DMS 273 treated with DMSO at 0.1 percent for 48 hours (cell line): Measurements from ENCODE around the gene SMARCC2.
"Not testable (repeated sequence)": the region's sequence is repeated elsewhere in the genome, so short reads cannot be mapped to it uniquely, and the experiment has no call there.

Experiments used
- DNase-seq: peaks from one replicate; lab custom pipeline; 2025; lab: John Stamatoyannopoulos, UW

SMARCC2 gene

GRCh38 chr12:56208006-56208405, 18.7 kb upstream of the SMARCC2 start:
- DNase-seq, result no peak

GRCh38 chr12:56206452-56207166, 17.3 kb upstream of the SMARCC2 start:
- no peak for DNase-seq

- no peak for DNase-seq
These were observed 16.2 kb upstream of the SMARCC2 start for GRCh38 chr12:56205445-56205844.

DNA sequence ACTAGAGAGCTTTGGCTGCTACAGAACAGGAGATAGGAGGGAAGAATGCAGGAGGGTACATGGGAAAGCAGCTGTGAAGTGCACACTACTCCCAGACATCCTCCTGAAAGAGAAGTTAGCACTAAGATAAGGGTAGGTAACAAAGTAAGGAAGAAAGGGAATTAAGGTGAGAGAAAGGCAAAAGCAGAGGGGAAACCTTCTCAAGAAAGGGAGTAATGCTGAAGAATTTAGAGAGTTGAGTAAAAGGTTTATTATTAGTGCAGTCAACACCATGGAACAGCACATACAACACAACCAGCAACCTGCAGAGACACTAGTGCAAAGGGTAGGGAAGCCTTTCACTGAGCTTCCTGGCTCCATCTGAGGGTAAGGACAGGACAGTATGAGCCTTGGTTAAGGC, 15.0 kb upstream of the SMARCC2 start:
- DNase-seq, result no peak

- DNase-seq, result no peak
These were observed 13.6 kb upstream of the SMARCC2 start for GRCh38 chr12:56202838-56203237.

GRCh38 chr12:56202366-56202765, 13.1 kb upstream of the SMARCC2 start:
- DNase-seq, result no peak

DNA sequence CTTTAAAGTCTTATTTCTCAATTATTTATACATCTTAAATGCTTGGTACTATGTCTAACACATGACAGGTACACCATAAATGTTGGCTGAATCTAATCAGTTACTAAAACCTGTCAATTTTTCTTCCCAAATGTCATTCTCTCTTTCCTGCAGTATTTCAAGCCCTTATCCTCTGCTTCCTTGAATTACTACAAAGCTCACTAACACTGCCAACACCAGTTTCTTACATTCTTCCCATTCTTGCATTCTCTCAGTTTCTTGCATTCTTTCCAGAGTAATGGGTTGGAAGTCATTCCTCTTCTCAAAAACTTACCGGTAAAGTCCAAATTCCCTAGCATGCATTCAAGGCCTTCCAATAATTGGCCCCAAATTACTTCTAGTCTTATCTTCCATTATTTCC, 9.6 kb upstream of the SMARCC2 start:
- DNase-seq, result no peak

DNA sequence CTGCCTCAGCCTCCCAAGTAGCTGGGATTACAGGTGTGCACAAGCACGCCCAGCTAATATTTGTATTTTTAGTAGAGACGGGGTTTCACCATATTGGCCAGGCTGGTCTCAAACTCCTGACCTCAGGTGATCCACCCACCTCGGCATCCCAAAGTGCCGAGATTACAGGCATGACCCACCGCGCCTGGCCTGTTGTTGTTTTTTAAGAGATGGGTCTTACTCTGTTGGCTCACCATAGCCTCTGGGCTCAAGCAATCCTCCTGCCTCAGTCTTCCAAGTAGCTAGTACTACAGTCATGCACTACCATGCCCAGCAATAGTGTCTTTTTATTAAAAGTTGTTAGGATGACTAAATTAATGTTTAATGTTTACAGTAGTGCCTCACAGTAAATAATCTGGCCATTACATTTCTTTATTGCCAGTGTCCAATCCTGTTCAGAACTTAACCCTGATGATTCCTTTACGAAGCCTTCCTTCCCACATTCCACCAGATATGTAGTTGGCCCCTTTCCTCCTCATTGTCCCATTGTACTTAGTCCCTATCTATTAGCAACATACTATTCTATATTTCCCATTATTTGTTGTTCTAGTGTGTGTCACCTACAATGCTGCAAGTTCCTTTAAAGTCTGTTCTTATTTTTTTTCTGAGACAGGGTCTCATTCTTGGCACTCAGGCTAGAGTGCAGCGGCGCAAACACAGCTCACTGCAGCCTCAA, 8.8 kb upstream of the SMARCC2 start:
- no peak for DNase-seq

DNA sequence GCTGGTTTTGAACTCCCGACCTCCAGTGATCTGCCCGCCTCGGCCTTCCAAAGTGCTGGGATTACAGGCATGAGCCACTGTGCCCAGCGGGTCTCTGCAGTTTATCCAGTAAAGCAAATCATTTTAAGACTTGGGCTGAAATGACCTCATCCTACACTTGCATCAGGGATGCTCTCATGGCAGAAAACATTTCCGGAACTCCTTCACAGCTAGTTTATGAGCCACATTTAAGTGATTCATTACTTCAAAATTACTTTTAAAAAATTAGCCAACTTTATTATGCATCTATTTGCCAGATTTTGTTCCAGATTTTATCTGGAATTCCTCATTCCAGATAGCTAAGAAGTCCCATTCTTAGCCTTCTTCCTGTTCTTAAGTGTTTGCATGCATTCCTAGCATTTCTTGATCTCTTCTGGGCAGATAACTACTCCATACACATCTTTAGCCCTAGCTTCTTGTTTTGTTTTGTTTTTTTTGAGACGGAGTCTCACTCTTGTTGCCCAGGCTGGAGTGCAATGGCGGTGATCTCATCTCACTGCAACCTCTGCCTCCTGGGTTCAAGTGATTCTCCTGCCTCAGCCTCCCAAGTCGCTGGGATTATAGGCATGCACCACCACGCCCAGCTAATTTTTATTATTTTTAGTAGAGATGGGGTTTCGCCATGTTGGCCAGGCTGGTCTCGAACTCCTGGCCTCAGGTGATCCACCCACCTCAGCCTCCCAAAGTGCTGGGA, 7.7 kb upstream of the SMARCC2 start:
- DNase-seq, result not testable (repeated sequence)

DNA sequence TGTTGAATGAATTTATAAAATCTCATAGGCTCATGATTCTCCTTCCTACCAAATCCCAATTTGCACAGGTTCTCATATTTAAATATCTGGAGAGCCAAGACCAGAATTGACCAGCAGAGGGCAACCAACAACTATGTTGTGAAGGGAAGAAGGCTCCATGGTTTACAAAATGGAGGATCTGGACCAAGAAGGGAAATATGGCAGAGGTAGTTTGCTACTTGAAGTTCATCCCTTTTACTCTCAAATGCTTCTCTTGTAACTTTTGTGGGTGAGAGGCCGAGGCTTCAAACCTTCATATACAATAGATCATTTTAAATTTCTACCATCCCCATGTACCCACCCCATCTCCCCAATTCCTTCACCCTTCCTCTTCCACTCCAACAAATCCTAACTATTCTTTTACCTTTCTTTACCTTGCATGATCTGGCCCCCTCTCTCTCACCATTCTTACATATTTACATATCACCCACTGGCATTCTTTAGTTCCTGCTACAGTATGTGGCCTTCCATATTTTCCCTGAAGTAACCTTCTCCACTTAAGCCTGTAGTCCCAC, 3.8 kb upstream of the SMARCC2 start:
- peak; percentile 62 for DNase-seq

DNA sequence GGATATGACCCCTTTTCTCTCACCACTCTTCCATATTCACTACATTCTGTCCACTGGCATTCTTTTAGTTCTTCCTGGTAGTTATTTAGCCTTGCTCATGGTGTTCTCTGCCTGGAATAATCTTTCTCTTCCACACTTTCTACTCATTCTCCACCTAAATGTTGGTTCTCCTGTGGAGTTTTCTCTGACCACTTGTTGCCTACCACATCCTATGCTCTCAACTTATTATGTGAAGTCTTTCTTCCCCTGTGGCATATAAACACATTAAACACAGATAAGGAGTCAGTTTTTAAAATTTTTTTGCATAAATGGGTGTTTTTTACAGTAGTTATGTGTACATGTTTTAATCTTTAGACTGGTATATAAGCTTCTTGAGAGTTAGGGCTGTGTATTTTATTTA, 3.3 kb upstream of the SMARCC2 start:
- no peak for DNase-seq

DNA sequence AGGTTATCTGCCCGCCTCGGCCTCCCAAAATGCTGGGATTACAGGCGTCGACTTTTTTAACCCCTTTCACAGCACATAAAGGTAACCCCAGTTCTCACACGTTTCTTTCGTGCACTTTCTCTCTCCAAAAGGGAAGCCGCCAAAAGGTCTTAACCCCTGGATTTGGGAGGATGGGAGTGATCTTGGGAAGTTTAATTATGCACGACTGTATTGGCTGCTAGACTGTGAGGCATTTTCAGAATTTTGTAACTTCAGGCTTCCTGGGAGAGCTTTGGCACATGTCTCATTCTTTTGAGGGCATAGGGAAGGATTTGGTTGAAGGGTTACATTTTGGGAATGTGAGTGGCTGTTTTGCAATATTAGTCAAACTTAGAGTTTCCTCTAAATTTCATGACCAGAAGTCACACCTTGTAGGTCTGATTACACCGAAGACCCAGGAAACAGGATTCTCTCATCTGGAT, 1.4 kb upstream of the SMARCC2 start:
- no peak for DNase-seq

DNA sequence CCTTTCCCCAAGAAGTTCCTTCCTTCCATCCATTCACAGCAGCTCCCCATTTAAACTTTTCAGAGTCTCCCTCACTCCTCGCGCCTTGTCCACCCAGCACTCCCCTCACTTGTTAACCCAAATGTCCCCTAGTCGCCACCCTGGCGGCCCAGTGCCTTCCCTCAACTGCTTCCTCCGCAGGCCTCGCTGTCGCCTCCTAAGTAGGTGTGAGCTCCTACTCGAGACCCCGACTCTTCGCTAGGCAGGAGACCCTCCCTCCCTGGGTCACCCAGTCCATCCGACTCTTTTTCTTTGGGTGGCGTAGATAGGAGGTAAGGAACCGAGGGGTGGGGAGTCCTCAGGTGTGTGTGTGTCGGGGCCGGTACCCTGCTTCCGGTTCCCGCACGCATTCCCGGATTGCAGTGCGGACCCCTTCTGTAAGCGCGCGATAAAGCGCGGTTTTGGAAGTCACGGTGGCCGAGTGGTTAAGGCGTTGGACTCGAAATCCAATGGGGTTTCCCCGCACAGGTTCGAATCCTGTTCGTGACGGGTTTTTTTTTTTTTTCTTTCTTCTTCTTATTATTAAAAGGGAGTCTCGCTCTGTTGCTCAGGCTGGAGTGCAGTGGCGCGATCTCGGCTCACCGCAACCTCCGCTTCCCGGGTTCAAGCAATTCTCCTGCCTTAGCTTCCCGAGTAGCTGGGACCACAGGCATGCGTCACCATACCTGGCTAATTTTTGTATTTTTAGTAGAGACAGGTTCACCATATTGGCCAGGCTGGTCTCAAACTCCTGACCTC, 823 bp upstream of the SMARCC2 start:
- peak; percentile 58 for DNase-seq

DNA sequence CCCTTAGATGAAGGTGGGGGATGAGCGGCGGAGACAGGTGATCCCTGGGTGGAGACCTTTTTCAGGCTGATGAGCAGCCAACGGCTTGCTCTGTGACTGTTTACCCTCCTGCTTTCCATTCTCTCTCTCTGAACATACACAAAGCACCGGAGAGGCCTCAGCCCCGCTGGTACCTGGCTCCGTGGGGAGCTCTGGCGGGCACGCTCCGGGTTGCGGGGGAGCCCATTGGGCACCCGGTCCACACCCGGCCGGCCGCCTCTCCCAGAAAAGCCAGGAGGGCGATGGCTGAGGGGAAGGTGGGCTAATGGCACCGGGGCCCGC, 545 bp downstream of the SMARCC2 start:
- no peak for DNase-seq

- no peak for DNase-seq
These were observed 1.0 kb downstream of the SMARCC2 start for GRCh38 chr12:56188131-56188777.

DNA sequence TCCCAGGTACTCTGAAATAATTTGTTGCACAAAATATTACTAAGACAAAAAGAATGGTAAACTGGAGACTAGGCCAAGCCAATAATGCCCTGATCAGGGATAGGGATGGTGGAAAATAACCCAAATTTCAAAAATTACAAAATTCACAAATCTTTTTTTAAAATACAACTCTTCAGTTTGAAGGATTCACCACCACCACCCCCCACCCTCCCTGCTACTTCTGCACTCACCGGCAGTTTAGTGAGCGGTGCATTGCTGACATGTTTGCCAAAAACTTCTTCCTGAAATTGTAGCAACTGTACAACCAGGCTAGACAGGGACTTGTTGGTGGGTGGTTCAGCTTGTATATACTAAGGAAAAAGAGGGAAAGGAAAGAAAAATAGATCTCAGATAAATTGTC, 2.3 kb downstream of the SMARCC2 start:
- no peak for DNase-seq

DNA sequence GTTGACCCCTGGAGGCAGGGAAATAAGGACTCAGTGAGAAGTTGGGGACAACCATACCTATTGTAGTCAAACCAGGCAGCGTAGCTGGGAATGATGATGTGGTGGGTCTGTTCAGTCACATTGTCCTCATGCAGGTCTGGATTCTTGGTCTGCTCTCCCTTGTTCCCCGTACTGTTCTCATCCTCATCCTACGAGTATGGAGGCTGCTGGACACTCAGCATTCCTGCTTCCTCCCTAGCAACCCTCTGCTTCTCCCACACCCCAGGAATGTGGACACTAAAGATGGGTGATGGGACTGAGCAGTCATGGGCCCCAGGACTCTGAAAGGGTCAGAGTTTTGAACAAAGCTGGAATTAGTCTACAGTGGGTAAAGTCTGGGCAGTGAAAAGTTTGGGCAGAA, 10.9 kb downstream of the SMARCC2 start:
- DNase-seq, result no peak

- DNase-seq, result no peak
These were observed 16.4 kb downstream of the SMARCC2 start for GRCh38 chr12:56172839-56173238.

DNA sequence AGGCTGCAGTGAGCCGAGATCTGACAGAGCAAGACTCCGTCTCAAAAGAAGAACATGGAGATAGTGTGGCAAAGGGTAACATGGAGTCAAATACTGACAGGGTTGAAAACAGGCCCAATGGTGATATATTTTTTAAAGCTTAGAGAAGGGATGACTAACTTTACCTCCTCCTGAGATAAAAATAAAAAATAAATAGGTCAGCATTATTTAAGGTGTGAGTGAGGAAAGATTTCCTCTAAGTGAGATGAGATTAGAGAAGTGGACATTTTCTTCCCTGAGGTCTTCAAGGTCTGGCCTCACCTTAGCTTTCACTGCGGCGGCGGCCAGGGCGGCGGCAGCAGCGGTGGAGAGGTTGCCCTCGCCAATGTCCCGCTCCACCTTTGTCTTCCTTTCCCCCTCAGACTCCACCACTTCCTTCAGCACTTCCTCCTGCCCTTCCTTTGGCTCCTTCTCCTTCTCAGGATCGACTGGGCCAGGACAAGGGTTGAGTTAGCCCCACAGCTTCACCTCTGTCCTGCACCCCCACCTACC, 20.0 kb downstream of the SMARCC2 start:
- DNase-seq, result no peak

DNA sequence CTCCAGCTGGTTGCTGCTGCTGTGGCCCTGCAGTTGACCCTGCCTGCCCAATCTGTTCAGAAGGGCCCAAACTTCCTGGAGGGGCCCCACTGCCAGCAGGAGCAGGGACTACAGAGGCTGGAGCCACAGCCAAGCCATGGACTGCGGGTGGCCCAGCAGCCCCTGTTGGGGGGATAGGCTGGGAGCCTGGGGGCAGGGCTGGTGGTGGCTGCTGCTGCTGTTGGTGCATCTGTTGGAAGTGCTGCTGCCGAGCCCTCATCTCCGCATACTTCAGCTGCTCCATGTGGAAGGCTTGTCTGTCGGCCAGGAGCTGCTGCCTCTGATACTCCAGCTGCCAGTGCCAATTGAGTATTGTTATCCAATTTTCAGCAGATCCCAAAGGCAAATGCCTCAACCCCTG, 23.9 kb downstream of the SMARCC2 start:
- no peak for DNase-seq

GRCh38 chr12:56164345-56164729, 24.9 kb downstream of the SMARCC2 start:
- DNase-seq, result no peak
